ENCODE data around the gene MFSD12. TPM values are rescaled to one million over a fixed set of nuclear protein-coding genes. Genes with fewer than 3 reads are reported as not detected.

Gene MFSD12
- total RNA-seq, 1 donor from 2014 or later, result 76.9 TPM

DNA sequence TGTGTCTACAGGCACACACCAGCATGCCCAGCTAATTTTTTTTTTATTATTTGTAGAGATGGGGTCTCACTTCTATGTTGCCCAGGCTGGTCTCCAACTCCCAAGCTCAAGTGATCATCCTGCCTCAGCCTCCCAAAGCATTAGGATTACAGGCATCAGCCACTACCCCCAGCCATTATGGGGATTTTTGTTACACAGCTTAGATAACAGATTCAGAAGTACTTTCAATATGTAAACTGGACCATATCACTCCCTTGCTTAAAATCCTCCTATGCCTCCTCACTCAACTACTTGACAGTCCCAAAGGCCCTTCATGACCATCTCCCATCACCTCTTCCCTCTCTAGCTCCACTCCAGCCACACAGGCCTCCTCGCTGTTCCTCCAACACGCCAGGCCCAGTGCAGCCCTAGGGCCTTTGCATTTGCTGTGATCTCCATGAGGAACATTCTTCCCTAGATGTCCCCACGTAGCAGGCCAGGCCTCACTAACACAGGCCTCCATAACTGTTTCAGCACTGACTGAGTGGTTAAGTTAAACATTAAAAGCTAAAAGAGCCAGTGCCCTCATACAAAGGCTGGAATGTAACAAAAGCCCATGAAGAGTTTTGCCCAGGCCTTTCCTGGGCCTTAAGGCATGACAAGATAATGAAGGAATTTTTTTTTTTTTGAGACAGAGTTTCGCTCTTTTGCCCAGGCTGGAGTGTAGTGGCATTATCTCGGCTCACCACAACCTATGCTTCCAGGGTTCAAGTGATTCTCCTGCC, 59.4 kb downstream of the MFSD12 start:
- no peak for DNase-seq
- Mint-ChIP-seq H3K9me3 (no peaks in the 10 kb centered on the region), H3K4me1 (peaks cover 16% of the 10 kb centered on the region), H3K27ac (no peak overlapping the region), H3K27me3 (no peaks in the 10 kb centered on the region), H3K4me3 (no peak overlapping the region), H3K36me3 (ENCODE audit: low read depth) (peaks cover 45% of the 10 kb centered on the region)
- ATAC-seq (ENCODE audit: low read depth), result no peak
- ChIA-PET POLR2A (no interaction called here), CTCF (no interaction called here)
- TF ChIP-seq, protein P1, sequence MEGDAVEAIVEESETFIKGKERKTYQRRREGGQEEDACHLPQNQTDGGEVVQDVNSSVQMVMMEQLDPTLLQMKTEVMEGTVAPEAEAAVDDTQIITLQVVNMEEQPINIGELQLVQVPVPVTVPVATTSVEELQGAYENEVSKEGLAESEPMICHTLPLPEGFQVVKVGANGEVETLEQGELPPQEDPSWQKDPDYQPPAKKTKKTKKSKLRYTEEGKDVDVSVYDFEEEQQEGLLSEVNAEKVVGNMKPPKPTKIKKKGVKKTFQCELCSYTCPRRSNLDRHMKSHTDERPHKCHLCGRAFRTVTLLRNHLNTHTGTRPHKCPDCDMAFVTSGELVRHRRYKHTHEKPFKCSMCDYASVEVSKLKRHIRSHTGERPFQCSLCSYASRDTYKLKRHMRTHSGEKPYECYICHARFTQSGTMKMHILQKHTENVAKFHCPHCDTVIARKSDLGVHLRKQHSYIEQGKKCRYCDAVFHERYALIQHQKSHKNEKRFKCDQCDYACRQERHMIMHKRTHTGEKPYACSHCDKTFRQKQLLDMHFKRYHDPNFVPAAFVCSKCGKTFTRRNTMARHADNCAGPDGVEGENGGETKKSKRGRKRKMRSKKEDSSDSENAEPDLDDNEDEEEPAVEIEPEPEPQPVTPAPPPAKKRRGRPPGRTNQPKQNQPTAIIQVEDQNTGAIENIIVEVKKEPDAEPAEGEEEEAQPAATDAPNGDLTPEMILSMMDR (IDR thresholded peaks at IDR 0.05), result no peak
- intact Hi-C loops (cut with micrococcal nuclease), result no loop called here

DNA sequence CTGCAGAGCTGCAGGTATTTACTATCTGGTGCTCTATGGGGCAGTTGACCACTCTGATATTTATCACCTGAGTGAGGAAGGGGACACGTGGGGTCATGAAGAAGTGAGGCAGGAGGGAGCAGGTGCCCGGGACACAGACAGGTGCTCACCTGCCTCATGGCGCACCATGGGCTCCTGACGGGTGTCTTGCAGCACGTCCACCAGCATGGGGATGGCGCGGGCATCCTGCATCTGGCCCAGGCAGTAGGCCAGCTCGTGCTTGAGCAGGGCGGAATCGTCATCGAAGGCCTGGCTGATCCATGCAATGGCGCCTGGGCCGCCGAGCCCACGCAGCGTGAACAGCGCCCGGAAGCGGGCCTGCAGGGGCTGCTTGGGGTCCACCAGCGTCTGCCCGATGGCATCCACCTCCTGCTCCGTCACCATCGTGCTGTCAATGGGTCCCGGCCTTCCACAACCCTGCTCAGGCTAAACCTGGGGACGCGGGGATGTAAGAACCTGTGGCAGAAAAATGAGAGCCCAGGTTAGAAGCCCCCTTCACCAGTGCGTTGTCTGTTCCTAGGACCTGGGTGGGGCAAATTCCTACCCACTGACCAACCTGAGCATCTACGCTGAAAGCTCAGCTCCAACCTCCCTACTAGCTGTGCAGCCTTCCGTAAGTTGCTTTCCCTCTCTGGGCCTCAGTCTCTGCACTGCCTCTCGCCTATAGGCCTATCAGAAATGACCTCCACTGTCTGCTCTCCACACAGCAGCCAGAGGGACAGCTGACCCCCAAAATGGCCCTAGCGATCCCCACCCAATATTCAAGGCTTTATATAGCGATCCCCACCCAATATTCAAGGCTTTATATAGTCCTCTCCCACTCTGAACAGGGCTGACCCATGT, 60.8 kb downstream of the MFSD12 start:
- TF ChIP-seq, protein P1 (IDR thresholded peaks at IDR 0.05), result no peak
- Mint-ChIP-seq H3K27ac (no peak overlapping the region), H3K27me3 (no peaks in the 10 kb centered on the region), H3K36me3 (ENCODE audit: low read depth) (peaks cover 53% of the 10 kb centered on the region), H3K4me3 (no peak overlapping the region), H3K4me1 (peaks cover 16% of the 10 kb centered on the region), H3K9me3 (no peaks in the 10 kb centered on the region)
- no peak for DNase-seq
- intact Hi-C loops (cut with micrococcal nuclease), result no loop called here
- ChIA-PET POLR2A (interaction anchor here (0.5 kb wide), 1 partner anchor 25 kb away, joined by 3 read pairs; no protein-coding TSS in a partner anchor), CTCF (no interaction called here)
- no peak for ATAC-seq (ENCODE audit: low read depth)

DNA sequence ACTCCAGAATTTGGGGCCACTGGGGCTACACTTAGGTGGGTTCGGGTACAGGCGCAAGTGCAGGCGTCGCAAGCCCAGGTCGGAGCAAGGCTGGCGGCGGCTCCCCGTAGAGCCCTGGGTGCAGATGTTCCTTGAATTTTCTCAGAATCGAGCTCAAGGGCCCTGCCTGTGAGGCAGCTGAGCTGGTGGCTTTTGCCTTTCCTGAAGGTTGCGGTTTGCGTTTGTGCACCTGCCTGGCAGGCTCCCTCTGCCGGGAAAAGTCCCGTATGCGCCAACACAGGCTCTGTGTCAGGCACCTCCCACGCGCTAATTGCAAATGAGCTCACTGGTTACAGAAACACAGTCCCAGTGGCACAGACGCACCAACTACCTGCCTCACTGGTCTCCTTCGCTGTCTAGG, 62.8 kb downstream of the MFSD12 start:
- ATAC-seq (ENCODE audit: low read depth) (no peak), DNase-seq (no peak)
- TF ChIP-seq, protein P1 (IDR thresholded peaks at IDR 0.05), result no peak
- POLR2A ChIA-PET, result no interaction called here
- H3K4me3 Mint-ChIP-seq, result no peak overlapping the region
- intact Hi-C loops (cut with micrococcal nuclease), result no loop called here
- no peak overlapping the region for H3K27ac Mint-ChIP-seq
- H3K9me3 Mint-ChIP-seq, result no peaks in the 10 kb centered on the region
- peaks cover 7% of the 10 kb centered on the region for H3K4me1 Mint-ChIP-seq
- CTCF ChIA-PET, result interaction anchor here (1.1 kb wide), 1 partner anchor 10 kb away, joined by 5 read pairs; no protein-coding TSS in a partner anchor
- peaks cover 59% of the 10 kb centered on the region for H3K36me3 Mint-ChIP-seq (ENCODE audit: low read depth)
- H3K27me3 Mint-ChIP-seq, result no peaks in the 10 kb centered on the region

Other genes starting within 250 kb of the MFSD12 start
- gene NFIC, start 191.0 kb downstream of the MFSD12 start, total RNA-seq, result 17.3 and 18.8 TPM in 2 replicates
- 0.34 TPM in 1 of 2 replicates, not detected in the other for gene SMIM24, start 77.1 kb downstream of the MFSD12 start, total RNA-seq
- gene SMIM44, start 74.1 kb downstream of the MFSD12 start, total RNA-seq, result not detected in 2 replicates
- gene DOHH, start 56.9 kb downstream of the MFSD12 start, total RNA-seq, result 12.8 and 13.6 TPM in 2 replicates
- 53.5 and 66.0 TPM in 2 replicates for gene FZR1, start 51.3 kb downstream of the MFSD12 start, total RNA-seq
- gene TEKTIP1, start 18.4 kb downstream of the MFSD12 start, total RNA-seq, result 7.1 and 8.1 TPM in 2 replicates
- 46.0 and 51.0 TPM in 2 replicates for gene HMG20B, start 15.4 kb upstream of the MFSD12 start, total RNA-seq
- gene GIPC3, start 27.9 kb upstream of the MFSD12 start, total RNA-seq, result 0.24 and 0.29 TPM in 2 replicates
- 0.39 and 0.47 TPM in 2 replicates for gene TBXA2R, start 49.3 kb upstream of the MFSD12 start, total RNA-seq
- 45.3 and 48.1 TPM in 2 replicates for gene CACTIN, start 69.2 kb upstream of the MFSD12 start, total RNA-seq
- 28.3 and 31.1 TPM in 2 replicates for gene PIP5K1C, start 142.9 kb upstream of the MFSD12 start, total RNA-seq
- gene TJP3, start 150.8 kb upstream of the MFSD12 start, total RNA-seq, result 0.86 and 1.7 TPM in 2 replicates
- 42.6 and 51.2 TPM in 2 replicates for gene APBA3, start 204.1 kb upstream of the MFSD12 start, total RNA-seq
- 81.2 and 90.0 TPM in 2 replicates for gene MRPL54, start 205.1 kb upstream of the MFSD12 start, total RNA-seq
- not detected in 2 replicates for gene RAX2, start 214.6 kb upstream of the MFSD12 start, total RNA-seq
- 4.0 and 4.8 TPM in 2 replicates for gene MATK, start 228.8 kb upstream of the MFSD12 start, total RNA-seq

Measured in activated B cell treated with CpG ODN at 0.5 μM for 24 hours (primary cell).